ENCODE results near the gene NAA30.
A peak's percentile ranks its signal among the peaks of the same experiment; 100 is the strongest.
"Not testable (repeated sequence)": the region's sequence is repeated elsewhere in the genome, so short reads cannot be mapped to it uniquely, and the experiment has no call there.

NAA30 gene

DNA sequence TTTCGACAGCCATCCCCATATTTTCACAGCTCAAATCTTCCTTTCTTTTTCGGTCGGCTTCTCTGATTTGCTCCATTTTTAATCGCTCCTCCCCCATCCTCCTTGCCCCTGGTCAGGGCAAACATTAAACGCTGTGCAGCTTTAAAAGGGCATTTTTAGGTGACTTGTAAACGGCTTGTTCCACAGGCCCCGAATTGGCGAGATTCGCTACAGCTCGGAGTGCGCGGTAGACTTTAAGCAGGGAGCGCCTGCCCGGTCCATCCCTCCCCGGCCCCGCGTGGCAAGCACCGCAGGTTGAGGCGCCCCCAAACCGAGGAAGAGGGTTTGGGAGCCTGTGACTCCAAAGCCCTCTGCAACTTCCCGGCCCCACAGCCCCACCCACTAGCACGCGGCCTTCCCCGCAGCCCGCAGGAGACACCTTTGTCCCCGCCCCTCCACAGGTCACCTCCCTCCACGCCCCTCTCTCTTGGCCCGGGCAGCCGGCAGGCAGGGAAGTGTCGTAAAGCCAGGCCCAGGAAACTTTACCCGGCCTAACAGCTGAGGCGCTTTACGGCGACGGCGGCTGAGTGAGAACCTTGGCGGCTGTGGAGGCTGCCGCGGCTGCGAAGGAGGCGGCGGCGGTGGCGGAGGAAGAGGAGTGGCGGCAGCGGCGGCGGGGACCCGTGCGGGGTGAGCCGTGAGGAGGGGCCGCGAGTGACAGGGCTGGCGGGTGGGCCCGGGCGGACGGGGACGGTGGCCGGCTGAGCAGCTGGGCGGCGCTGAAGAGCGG is at the start of gene NAA30:
NAA30 (plus strand) TSS at position 550 of the 769 bp plus-strand sequence. CDS start 372 bp downstream, outside the sequence.
- DNase-seq, result peak; percentile 99

DNA sequence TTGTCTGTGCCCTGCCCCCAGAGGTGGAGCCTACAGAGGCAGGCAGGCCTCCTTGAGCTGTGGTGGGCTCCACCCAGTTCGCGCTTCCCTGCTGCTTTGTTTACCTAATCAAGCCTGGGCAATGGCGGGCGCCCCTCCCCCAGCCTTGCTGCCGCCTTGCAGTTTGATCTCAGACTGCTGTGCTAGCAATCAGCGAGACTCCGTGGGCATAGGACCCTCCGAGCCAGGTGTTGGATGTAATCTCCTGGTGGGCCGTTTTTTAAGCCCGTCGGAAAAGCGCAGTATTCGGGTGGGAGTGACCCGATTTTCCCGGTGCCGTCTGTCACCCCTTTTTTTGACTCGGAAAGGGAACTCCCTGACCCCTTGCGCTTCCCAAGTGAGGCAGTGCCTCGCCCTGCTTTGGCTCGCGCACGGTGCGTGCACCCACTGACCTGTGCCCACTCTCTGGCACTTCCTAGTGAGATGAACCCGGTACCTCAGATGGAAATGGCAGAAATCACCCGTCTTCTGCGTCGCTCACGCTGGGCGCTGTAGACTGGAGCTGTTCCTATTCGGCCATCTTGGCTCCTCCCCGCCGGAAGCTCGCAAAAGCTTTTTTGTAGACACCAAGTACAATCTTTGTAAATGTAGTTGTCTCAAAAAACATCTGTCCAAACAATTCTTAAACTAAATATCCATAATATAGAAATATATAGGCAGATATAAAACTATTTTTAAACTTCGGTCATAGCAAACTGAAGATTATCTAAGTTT is 46.7 kb upstream of the NAA30 start:
- DNase-seq, result not testable (repeated sequence)

DNA sequence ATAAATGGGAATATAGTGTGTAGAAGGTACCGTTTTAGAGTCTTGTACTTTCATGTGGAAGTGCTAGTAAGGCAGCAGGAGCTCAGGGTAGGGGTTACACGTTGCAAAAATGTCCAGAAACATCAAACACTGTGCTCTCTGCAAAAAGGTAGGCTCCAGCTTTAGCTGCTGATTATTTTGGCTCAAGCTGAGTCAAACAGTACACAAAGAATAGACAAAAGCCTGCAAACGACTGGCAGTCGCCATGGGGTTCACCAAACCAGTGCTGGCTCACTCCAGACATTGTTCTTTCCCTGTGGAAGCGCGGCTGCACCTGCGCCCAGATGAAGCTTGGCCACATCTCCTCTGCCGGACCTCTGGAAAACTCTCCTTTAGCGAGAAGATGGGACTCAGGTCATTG is 45.3 kb upstream of the NAA30 start:
- peak; percentile 94 for DNase-seq

DNA sequence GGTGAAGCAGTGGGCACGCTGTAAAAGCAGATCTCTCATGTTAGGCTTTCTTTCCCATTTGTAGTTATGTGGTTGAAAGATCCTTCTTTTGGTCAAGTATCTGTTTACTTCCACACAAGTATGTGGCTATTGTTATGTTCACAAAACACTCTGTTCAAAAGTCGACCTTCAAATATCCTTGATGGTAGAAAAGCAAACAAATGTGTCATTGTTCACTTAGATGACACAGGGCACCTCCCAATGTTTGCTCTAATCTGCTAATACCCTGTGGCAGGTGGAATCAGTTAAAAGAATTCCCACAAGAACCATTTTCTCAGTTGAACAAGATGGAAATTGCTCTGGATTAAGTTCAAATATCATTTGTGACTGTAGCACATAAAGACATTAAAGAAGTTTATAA is 43.6 kb upstream of the NAA30 start:
- peak; percentile 89 for DNase-seq

DNA sequence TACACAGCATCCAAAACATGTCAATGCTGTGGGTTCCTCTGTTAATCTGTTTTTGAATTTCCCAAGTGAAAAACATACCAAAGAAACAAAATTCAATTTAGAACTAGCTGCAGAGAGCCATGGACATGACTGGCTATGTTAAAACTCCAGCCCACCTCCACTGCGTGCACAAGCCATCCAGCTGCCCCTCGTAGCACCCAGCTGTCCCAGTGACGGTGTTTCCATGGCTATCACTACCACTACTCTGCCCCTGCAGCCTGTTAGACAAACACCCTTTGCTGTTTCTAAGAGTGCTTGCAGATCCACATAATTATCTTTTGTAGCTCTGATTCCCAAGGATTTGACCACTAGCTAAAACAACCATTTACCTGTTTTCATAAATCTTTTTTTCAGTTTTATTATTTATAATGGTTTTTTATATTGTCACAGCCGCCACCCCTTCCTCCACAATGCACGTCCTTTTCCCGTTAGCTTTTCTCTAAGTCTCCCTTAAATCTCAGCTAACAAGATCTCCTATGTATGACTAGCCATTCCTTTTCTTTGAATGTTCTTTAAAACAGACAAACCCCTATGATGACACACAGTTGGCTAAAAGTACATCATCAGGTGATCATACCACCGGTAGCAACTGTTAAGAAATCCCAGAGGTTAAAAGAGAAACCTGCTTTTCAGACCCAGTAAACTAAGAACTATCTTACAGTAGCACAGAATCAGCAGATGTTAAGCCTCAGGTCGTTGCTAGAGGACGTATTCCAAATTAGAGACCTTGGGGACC is 37.8 kb upstream of the NAA30 start:
- DNase-seq, result peak; percentile 74

DNA sequence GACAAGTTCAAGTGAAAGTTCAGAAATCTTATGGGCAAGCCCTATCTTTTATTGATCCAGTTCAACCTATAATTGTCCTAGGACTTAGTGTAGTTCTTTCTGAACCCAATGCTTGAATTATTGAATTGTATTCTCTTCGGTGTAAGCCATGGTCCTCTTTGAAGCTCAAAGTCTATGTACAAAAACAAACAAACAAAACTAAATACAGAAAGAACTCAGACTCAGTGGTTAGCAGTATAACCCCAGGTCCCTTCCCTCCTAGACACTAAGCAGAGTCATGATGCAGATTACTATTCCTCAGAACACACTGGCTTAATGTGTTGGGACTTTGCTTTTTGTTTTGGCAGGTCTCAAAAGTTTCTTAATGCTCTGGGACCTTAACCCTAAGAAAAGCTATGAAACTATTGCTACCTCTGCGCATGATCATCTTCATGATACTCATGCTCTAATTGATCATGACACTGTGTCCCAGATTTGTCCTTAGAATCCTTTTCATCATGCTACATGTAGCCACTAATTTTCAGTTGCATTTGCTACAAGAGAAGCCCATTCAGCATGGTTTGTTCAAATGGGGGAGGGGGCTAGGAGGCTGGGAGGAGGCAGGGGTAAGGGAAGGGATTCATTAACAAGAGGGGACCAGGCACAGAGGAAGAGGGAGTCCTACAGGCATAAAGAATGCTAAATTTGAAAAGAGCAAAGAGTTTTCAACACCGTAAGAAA is 35.1 kb upstream of the NAA30 start:
- DNase-seq, result no peak

DNA sequence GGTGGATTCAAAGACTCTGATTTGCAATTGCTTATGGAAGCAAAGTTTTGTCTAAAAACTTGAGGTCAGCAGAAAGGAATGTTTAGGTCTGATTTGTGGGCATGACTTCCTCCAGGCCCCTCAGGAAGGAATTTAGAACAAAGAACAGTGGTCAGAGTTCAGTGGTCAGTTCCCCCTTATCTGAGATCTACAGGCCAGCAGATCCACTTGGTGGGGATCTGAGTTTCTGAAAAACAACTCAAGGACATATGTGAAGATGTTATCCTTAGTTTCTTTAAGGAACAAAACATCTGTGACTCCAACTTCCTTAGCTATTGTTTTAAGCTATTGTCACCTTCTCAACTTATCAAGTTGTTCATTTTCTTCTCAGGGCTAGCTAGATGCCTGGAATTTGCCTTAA is 28.0 kb upstream of the NAA30 start:
- DNase-seq, result no peak

DNA sequence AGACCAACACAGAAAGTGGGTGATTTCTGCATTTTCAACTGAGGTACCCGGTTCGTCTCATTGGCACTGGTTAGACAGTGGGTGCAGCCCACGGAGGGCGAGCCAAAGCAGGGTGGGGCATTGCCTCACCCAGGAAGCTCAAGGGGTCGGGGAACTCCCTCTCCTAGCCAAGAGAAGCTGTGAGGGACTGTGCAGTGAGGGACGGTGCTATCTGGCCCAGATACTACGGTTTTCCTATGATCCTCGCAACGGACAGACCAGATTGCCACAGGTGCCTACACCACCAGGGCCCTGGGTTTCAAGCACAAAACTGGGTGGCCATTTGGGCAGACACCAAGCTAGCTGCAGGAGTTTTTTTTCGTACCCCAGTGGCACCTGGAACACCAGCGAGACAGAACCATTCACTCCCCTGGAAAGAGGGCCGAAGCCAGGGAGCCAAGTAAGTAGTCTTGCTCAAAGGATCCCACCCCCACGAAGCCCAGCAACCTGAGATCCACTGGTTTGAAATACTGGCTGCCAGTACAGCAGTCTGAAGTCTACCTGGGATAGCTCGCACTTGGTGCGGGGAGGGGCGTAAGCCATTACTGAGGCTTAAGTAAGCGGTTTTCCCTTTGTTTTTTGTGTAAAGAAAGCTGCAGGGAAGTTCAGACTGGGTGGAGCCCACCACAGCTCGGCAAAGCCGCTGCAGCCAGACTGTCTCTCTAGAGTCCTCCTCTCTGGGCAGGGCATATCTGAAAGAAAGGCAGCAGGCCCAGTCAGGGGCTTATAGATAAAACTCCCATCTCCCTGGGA is 25.5 kb upstream of the NAA30 start:
- peak; percentile 89 for DNase-seq

DNA sequence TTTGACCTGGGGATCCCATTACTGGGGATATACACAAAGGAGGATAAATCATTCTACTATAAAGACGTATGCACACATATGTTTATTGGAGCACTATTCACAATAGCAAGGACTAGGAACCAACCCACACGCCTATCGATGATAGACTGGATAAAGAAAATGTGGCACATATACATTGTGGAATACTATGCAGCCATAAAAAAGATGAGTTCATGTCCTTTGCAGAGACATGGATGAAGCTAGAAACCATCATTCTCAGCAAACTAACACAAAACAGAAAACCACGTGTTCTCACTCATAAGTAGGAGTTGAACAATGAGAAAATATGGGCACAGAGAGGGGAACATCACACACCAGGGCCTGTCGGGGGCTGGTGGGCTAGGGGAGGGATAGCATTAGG is 20.2 kb upstream of the NAA30 start:
- DNase-seq, result not testable (repeated sequence)

DNA sequence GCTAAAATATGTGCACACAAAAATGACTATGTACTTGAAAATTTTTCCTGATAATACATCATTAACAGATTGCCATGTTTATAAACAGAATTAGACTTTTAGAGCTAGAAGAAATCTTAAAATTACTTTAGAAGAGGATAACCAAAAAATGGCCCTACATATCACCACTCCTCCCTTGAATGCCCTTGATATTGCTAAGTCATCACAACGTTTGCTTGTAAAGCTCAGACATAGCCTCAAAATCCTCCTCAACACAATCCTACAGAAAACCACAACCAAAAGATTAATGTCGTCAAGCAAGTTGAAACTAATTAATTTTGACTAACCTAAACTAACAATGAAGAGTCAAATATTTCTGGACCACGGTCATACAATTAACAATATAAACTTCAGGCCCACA is 19.4 kb upstream of the NAA30 start:
- no peak for DNase-seq

DNA sequence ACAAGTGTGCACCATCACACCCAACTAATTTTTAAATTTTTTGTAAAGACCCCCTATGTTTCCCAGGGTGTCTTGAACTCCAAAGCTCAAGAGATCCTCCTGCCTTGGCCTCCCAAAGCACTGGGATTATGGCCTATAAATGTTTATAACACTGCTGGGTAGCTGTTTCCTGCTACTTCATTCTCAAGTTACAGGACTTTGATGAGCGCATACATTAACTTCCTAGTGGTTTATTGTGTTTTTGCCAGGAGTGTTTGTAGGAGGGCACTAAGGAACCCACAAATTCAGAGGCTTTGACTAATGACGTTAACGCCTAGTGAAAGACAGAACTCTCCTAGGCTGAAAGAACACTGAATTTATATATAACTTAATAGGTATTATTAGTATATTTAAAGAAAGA is 15.2 kb upstream of the NAA30 start:
- DNase-seq, result no peak

DNA sequence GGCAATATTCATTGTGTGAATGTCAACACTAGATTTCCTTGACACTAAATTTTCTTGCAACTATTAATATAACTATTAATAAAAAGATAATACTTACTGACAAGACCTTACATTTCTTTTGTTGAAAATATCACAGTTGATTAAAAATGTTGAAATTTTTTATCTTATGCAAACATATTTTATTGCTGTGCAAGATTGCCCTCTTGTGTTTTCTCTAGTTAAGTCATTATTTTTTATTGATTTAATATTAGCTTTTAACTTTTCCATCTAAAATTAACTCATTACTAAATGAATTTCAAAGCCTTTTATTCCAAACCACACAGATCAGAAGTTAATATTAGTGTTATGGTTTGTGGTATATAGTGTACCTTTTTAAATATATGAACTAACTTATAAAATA is 11.7 kb upstream of the NAA30 start:
- DNase-seq, result peak; percentile 35

DNA sequence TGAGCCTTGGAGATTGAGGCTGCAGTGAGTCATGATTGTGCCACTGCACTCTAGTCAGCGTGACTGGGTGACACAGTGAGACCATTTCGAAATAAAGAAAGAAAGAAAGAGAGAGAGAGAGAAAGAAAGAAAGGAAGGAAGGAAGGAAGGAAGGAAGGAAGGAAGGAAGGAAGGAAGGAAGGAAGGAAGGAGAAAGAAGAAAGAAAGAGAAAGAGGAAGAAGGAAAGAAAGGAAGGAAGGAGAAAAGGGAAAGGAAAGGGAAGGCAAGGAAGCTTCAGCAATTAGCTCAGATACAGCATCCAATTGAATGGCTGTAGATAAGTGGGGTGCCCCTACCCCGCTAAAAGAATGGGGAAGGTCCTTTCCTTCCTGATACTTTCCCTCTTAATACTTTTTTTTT is 9.5 kb upstream of the NAA30 start:
- DNase-seq, result no peak

DNA sequence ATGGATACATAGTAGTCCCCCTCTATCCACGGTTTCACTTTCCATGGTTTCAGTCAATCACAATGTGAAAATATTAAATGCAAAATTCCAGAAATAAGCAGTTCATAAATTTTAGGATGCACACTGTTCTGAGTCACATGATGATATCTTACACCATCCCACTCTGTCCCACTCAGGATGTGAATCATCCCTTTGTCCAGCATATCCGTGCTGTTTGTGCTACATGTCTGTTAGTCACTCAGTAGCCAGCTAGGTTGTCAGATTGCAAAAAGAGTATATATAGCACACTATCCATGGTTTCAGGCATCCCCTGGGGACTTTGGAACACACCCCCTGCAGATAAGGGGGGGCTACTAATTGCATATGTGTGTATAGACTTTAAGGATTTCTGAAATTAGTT is 8.1 kb upstream of the NAA30 start:
- peak; percentile 10 for DNase-seq

DNA sequence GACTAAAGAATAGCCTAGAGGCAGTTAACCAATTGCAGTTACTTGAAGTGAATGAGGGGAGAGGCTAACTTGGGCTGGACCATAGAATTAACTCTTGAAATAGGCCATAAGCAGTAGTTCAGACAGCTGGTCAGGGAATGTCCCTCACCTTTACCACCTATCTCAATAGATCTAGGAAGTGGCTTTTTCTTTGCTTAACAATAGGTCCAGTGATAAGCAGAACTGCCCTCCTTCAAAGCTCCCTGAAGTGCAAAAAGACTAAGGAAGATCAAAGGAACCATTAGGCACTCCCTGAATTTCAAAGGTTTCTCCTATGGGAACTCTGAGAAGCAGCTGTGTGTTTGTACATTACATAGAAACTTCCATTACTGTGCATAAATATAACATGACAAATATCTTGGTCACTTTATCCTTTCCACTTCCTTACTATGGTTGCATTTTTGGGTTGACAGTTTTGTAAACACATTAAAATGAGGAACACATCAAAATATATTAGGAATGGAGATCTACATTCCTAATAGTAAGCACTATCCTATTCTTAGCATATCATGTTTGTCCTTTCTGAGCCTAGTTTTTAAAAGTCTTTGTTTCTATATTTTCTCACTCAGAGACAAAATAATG is 7.2 kb upstream of the NAA30 start:
- no peak for DNase-seq

DNA sequence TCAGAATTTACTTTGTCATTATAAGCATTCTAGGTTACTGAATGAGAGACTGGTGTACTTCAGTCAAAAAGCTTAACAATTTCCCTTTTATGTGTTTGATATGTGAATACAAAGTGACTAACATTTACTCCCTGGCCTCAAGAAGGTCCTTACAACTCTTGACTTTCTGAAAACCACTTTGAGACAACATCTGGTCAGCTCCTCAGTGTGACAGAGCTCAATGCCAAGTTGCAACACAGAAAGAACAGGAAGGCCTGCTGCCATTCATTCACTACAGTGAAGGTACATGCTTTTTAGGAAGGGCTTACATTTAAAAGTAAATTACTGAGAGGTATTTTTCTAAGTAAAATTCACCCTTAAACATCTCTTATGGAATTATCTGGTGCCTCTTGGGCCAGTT is 2.3 kb upstream of the NAA30 start:
- DNase-seq, result no peak

DNA sequence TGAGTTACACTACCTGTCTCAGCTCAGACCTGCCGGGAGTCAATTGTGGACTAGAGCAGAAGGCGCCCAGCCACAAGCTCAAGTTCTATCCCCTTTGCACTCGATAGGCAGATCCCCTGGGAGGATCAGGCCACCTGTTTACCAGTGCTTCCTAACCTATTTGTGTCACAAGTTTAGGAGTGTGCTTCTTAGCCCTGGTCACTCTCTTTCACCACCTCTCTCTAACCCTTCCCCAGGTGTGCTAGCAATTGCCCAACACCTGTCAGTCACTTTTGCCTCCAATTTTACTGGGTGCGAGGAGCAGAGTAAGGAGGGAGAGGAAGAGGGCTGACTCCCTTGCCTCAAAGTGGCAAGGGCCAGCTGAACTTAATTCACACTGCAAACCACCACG is 745 bp upstream of the NAA30 start:
- peak; percentile 72 for DNase-seq

DNA sequence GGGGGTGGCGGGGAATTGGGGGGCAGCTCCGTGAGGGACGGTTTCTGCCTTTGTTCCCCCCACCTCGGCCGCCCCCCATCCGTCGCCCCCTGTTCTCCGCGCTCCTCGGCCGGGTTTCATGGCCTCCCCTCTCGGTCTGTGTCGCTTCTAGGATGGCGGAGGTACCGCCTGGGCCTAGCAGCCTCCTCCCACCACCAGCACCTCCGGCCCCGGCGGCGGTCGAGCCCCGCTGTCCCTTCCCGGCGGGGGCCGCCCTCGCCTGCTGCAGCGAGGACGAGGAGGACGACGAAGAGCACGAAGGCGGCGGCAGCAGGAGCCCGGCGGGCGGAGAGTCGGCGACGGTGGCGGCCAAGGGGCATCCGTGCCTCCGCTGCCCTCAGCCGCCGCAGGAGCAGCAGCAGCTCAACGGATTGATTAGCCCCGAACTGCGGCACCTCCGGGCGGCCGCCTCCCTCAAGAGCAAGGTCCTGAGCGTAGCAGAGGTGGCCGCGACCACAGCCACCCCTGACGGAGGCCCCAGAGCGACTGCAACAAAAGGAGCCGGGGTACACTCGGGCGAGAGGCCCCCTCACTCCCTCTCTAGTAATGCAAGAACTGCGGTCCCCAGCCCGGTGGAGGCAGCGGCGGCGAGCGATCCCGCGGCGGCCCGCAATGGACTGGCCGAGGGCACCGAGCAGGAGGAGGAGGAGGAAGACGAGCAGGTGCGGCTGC is 575 bp downstream of the NAA30 start:
- peak; percentile 80 for DNase-seq

DNA sequence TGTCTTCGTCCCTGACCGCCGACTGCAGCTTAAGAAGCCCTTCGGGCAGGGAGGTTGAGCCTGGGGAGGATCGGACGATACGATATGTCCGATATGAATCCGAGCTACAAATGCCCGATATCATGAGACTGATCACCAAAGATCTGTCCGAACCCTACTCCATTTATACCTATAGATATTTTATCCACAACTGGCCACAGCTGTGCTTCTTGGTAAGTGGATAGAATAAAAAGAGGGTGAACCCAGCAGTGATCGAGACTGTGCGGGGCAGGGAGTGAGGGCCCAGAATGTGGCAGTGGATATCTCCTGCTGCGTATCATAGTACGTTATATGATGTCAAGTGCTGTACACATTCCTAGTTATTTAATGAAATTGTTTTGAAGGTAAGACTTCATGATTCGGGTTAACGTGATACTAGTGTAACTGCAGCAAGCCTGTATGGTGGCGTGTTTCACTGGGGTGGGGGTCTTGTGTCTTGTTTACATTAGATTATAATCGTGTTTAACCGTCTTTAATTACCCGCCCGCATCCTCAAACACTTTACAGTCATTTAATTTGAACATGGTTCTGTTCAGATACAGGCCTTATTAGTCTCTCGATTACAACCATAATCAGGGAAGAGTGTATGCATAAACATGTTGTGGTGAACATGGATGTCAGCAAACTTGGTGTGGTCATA is 1.3 kb downstream of the NAA30 start:
- peak; percentile 65 for DNase-seq

DNA sequence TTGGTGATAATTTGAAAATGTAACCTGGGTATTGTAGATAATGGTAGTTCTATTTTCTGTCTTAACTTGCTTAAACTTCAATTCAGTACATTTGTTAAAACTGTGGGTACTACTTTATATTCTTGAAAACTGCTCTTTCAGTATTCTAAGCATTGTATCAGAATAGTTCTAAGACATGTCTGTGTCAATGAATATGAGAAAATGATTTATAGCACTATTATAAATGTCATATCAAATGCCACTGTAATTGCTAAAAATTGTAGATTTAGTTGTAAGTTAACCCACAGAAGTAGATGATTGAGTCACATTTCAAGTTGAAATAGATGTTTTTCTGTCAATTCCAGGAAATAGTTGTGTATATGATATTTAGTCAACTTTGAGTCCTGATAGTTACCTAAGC is 2.4 kb downstream of the NAA30 start:
- no peak for DNase-seq

All from NCI-H69 (cell line).